Loucy (cell line): ENCODE measurements around the gene TRPM7.

ENCODE experiments used
- H2AFZ ChIP-seq: fragments of 200-600 bp; sonication (generic); 2 replicates; pipeline ENCODE4 v1.6.0; 2016; ENCODE audit warnings: antibody characterized with exemption, mild to moderate bottlenecking, low read length, moderate library complexity
- H3F3A ChIP-seq: fragments of 200-600 bp; 2 replicates; pipeline ENCODE4 v1.6.0; 2016; ENCODE audit warnings: antibody characterized with exemption, low read depth, mild to moderate bottlenecking
- H3K27me3 ChIP-seq: fragments of 200-600 bp; sonication (generic); 2 replicates; pipeline ENCODE4 v1.6.1; 2014; ENCODE audit warnings: low read length, mild to moderate bottlenecking; ENCODE audit not compliant: insufficient read depth, poor library complexity, severe bottlenecking
- H3K36me3 ChIP-seq: fragments of 200-600 bp; sonication (generic); 2 replicates; pipeline ENCODE4 v1.6.1; 2016; ENCODE audit warnings: low read length; ENCODE audit not compliant: insufficient read depth
- H3K4me1 ChIP-seq: fragments of 200-600 bp; sonication (generic); 2 replicates; pipeline ENCODE4 v1.5.1; 2014; ENCODE audit warnings: low read length, mild to moderate bottlenecking; ENCODE audit not compliant: insufficient read depth, poor library complexity, severe bottlenecking
- H3K4me2 ChIP-seq: fragments of 200-600 bp; sonication (generic); 2 replicates; pipeline ENCODE4 v1.6.0; 2014; ENCODE audit warnings: antibody characterized with exemption, low read length, low read depth, mild to moderate bottlenecking; ENCODE audit not compliant: poor library complexity, severe bottlenecking
- H3K4me3 ChIP-seq: fragments of 200-600 bp; sonication (generic); 2 replicates; pipeline ENCODE4 v1.5.1; 2014; ENCODE audit warnings: low read length, mild to moderate bottlenecking, mixed read lengths; ENCODE audit not compliant: poor library complexity, severe bottlenecking
- H3K79me2 ChIP-seq: fragments of 200-600 bp; sonication (generic); 2 replicates; pipeline ENCODE4 v1.6.1; 2014; ENCODE audit warnings: low read length; ENCODE audit not compliant: insufficient read depth
- H3K9ac ChIP-seq: fragments of 200-600 bp; sonication (generic); 2 replicates; pipeline ENCODE4 v1.6.0; 2014; ENCODE audit warnings: mild to moderate bottlenecking, low read depth, low read length, moderate library complexity; ENCODE audit not compliant: poor library complexity, severe bottlenecking
- H3K9me2 ChIP-seq: fragments of 200-600 bp; sonication (generic); replicated peaks from 2 replicates; pipeline ENCODE4 v1.6.1; 2016; ENCODE audit warnings: low read depth, low read length, mixed read lengths
- H3K9me3 ChIP-seq: fragments of 200-600 bp; sonication (generic); 2 replicates; pipeline ENCODE4 v1.6.1; 2014; ENCODE audit warnings: mild to moderate bottlenecking, antibody characterized with exemption, low read length, low read depth; ENCODE audit not compliant: insufficient read depth
- H4K20me1 ChIP-seq: fragments of 200-600 bp; sonication (generic); 2 replicates; pipeline ENCODE4 v1.6.0; 2014; ENCODE audit warnings: antibody characterized with exemption, low read length, mild to moderate bottlenecking; ENCODE audit not compliant: insufficient read depth, poor library complexity, severe bottlenecking
- CTCF ChIP-seq: fragments of 200-600 bp; sonication (generic); conservative IDR thresholded peaks from 2 replicates; pipeline ENCODE4 v1.5.1; 2014; ENCODE audit warnings: mild to moderate bottlenecking, antibody characterized with exemption, low read length
- EZH2phosphoT487 ChIP-seq: fragments of 200-600 bp; IDR thresholded peaks from 2 replicates; pipeline ENCODE4 v1.6.1; 2018; ENCODE audit warnings: antibody characterized with exemption, mild to moderate bottlenecking, moderate library complexity, borderline replicate concordance

TRPM7 gene

GRCh38 chr15:50676799-50677483 lies 9.7 kb downstream of the TRPM7 start:
- Histone ChIP-seq H3K9me3 (no peaks in the 10 kb centered on the region), H3K9ac (no peak overlapping the region), H4K20me1 (peaks cover 68% of the 10 kb centered on the region)

GRCh38 chr15:50675535-50676144 lies 11.0 kb downstream of the TRPM7 start:
- no peaks in the 10 kb centered on the region for H3K27me3 ChIP-seq
- peaks cover 22% of the 10 kb centered on the region; the same call in 1 of the 2 replicates for H3K36me3 ChIP-seq
- H3F3A ChIP-seq = no peaks in the 10 kb centered on the region
- no peak overlapping the region for H3K4me2 ChIP-seq
- TF ChIP-seq EZH2phosphoT487 (no peak), CTCF (peak; percentile 95)
- peaks cover 11% of the 10 kb centered on the region for H3K4me1 ChIP-seq
- peaks cover 61% of the 10 kb centered on the region for H4K20me1 ChIP-seq
- H3K9ac ChIP-seq = no peak overlapping the region
- H3K9me3 ChIP-seq = no peaks in the 10 kb centered on the region
- peaks cover 93% of the 10 kb centered on the region for H3K79me2 ChIP-seq
- no peak overlapping the region for H3K4me3 ChIP-seq
- H3K9me2 ChIP-seq = no peaks in the 10 kb centered on the region
- H2AFZ ChIP-seq = no peak overlapping the region

More at GRCh38 chr15:50676799-50677483, 9.7 kb downstream of the TRPM7 start:
- TF ChIP-seq EZH2phosphoT487 (no peak), CTCF (no peak)
- Histone ChIP-seq H3K4me2 (peak overlapping the region; percentile 44), H3F3A (no peaks in the 10 kb centered on the region), H3K4me1 (peaks cover 20% of the 10 kb centered on the region), H3K4me3 (no peak overlapping the region), H3K36me3 (peaks cover 16% of the 10 kb centered on the region; the same call in 1 of the 2 replicates), H3K9me2 (no peaks in the 10 kb centered on the region), H2AFZ (no peak overlapping the region), H3K27me3 (no peaks in the 10 kb centered on the region), H3K79me2 (peaks cover 93% of the 10 kb centered on the region)

DNA sequence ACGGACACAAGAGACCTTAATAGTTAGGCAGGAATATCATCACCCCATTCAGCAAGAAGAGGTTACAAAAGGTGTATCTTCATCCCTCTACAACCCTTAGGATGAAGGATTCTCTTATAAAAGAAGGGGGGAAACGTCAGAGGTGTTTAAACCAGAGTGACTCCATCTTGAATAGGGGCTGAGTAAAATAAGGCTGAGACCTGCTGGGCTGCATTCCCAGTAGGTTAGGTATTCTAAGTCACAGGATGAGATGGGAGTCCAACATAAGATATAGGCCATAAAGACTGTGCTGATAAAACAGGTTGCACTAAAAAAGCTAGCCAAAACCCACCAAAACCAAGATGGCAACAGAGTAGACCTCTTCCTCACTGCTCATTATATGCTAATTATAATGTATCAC lies 16.5 kb downstream of the TRPM7 start:
- no peak overlapping the region for H3K4me2 ChIP-seq
- H3K79me2 ChIP-seq = peaks cover 74% of the 10 kb centered on the region
- H3F3A ChIP-seq = no peaks in the 10 kb centered on the region
- H3K36me3 ChIP-seq = peaks cover 29% of the 10 kb centered on the region; the same call in 1 of the 2 replicates
- H4K20me1 ChIP-seq = peaks cover 22% of the 10 kb centered on the region
- H2AFZ ChIP-seq = no peak overlapping the region
- H3K9me2 ChIP-seq = no peaks in the 10 kb centered on the region
- no peaks in the 10 kb centered on the region for H3K27me3 ChIP-seq
- H3K9ac ChIP-seq = no peak overlapping the region
- no peak overlapping the region for H3K4me3 ChIP-seq
- H3K9me3 ChIP-seq = no peaks in the 10 kb centered on the region
- TF ChIP-seq CTCF = no peak
- no peak for TF ChIP-seq EZH2phosphoT487
- no peaks in the 10 kb centered on the region for H3K4me1 ChIP-seq
